GM10248 (cell line): ENCODE results near the gene SDCBP2.

ENCODE experiments used
- CTCF ChIA-PET: fragments of 300-600 bp; sonication (Branson Sonifier 250); formaldehyde crosslinking; extraction: SDS; loops from one replicate; lab custom pipeline; 2021; ENCODE audit warnings: antibody characterized with exemption; lab: Yijun Ruan, JAX
- POLR2A ChIA-PET: fragments of 350-650 bp; sonication (Branson Sonifier 250); formaldehyde crosslinking; extraction: SDS; loops from one replicate; lab custom pipeline; 2020; ENCODE audit warnings: antibody characterized with exemption; lab: Yijun Ruan, JAX
- DNase-seq: peaks from one replicate; pipeline ENCODE4 v3.0.0; 2012; ENCODE audit errors: extremely low spot score
- TF ChIP-seq, protein P1 (sequence below): IDR thresholded peaks from 2 replicates; pipeline ENCODE4 v1.5.1; 2012; ENCODE audit warnings: mild to moderate bottlenecking, low read depth; ENCODE audit errors: extremely low read depth, missing control alignments, control extremely low read depth

Gene SDCBP2

DNA sequence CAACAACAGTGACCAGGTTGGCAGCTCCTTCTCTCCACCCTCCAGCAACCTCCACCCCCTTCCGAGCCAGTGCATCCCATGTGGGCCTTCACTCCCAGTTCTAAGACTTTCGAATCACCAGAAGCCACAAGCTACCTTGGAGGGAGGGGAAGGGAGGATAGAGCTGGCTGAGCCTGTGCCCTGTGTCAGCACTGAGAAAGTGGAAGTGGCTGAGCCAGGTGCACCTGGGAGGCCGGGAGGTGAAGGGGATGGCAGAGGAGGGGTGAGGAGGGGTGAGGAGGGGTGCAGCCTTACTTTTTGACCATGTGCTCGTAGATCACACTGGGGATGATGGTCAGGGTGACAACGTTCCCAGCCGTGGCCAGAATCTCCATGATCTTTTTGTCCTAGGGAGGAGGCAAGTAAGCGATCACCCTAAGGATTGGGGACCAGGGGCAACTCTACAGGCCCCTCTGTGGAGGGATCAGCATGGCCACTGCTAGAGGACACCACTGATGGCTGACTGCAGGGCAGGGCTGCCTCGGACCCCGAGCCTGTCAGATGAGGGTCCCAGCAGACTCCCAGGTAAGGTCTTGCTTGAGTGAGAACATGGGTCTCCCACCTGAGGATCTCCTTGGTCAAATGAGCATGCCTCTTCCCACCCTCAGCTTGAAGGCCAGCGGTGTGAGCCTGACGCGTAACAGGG lies 18.3 kb downstream of the SDCBP2 start:
- TF ChIP-seq, protein P1, sequence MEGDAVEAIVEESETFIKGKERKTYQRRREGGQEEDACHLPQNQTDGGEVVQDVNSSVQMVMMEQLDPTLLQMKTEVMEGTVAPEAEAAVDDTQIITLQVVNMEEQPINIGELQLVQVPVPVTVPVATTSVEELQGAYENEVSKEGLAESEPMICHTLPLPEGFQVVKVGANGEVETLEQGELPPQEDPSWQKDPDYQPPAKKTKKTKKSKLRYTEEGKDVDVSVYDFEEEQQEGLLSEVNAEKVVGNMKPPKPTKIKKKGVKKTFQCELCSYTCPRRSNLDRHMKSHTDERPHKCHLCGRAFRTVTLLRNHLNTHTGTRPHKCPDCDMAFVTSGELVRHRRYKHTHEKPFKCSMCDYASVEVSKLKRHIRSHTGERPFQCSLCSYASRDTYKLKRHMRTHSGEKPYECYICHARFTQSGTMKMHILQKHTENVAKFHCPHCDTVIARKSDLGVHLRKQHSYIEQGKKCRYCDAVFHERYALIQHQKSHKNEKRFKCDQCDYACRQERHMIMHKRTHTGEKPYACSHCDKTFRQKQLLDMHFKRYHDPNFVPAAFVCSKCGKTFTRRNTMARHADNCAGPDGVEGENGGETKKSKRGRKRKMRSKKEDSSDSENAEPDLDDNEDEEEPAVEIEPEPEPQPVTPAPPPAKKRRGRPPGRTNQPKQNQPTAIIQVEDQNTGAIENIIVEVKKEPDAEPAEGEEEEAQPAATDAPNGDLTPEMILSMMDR: no peak
- DNase-seq: no peak
- POLR2A ChIA-PET: no interaction called here
- CTCF ChIA-PET: no interaction called here

- ChIA-PET POLR2A (no interaction called here), CTCF (no interaction called here)
- TF ChIP-seq, protein P1: no peak
- no peak for DNase-seq
These were observed 18.9 kb downstream of the SDCBP2 start for GRCh38 chr20:1310071-1310470.

DNA sequence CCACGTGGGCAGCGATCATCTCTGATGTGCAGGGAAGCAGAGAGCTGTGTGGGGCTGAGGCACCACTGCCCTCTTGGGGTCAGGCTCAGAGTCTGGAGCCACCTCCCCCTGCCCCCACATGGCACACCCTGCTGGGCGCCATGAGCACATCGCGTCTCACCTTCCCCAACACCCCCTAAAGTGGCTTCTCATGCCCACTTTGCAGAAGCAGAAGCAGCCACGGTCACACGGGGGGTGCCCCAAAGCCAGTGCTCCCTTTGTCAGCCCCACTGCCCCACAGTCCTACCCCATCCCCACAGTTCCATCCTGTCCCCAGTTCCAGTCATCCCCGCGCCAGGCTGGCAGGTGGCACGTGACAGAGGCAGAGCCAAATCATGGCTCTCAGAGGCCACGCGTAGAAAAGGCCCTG lies 19.5 kb downstream of the SDCBP2 start:
- ChIA-PET CTCF (no interaction called here), POLR2A (interaction anchor here (0.6 kb wide), 1 partner anchor 188 kb away, joined by 3 read pairs; no protein-coding TSS in a partner anchor)
- TF ChIP-seq, protein P1: no peak
- DNase-seq: no peak

- ChIA-PET POLR2A (interaction anchor here (0.6 kb wide), 1 partner anchor 187 kb away, joined by 3 read pairs; no protein-coding TSS in a partner anchor), CTCF (interaction anchor here (1.1 to 1.3 kb wide), 2 partner anchors 11 to 129 kb away, joined by 3 to 4 read pairs; no protein-coding TSS in a partner anchor)
- TF ChIP-seq, protein P1: no peak
- DNase-seq: no peak
These were observed 20.2 kb downstream of the SDCBP2 start for GRCh38 chr20:1308702-1309095.

DNA sequence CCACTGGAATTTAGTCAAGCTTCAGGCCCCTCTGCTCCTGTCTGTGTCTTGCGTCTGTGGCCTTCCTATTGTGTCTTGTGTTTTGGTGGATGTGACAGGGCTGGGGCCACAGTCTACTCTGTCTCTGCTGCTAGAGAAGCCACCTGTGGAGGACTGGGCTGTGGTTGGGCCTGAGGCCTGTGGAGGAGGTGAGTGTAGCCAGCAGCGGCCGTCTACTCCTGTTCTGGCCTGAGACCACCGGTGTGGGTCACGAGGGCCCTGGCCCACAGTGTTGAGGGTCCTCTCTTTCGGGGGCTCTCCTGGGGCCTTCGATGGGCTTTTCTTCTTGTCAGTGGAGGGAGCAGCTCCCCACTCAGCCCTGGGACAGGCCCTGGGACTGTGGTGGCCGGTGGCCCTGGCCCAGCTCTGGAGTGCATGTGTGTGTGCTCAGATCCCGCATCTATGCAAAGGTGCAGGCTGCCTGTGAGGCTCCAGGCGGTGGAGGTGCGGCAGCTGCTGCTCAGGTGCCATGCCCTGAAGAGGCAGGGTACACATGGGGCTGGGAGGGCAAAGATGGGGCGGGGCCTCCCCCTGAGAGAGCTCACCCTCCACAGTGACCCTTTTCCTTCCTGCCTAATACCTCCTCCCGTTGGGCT lies 20.8 kb downstream of the SDCBP2 start:
- CTCF ChIA-PET: interaction anchor here (1.1 to 1.3 kb wide), 3 partner anchors 10 to 159 kb away, joined by 3 to 4 read pairs (median 3); no protein-coding TSS in a partner anchor
- TF ChIP-seq, protein P1: no peak
- POLR2A ChIA-PET: no interaction called here
- DNase-seq: no peak

DNA sequence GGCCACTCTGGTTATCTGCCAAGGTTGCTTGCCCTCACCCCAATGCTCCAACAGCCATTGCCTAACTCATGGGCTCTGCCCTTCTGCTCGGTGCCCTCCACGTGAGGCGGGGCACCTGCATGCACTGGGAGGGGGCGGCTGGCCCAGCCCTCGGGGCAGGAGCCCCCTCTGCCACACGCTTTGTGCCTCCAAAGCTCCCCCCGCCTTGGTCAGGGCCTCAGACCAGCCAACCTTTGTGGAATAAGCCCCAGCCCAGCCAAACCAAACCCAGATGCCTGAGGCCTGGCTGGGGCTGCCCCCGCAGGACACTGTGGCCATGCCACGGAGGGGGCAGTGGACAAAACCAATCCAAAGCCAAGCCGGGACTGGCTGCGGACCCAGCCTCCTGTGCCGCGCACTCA lies 21.4 kb downstream of the SDCBP2 start:
- CTCF ChIA-PET: interaction anchor here (1.1 to 1.3 kb wide), 2 partner anchors 130 to 160 kb away, joined by 3 to 4 read pairs; no protein-coding TSS in a partner anchor
- DNase-seq: no peak
- POLR2A ChIA-PET: no interaction called here
- TF ChIP-seq, protein P1: no peak
